Inflammatory macrophage (primary cell): ENCODE results near the gene BNIP1.

Source experiments
- DNase-seq, 2 donors: peaks; one replicate each; pipeline ENCODE4 v3.0.0-alpha.2; 2020 to 2022

The BNIP1 gene

GRCh38 chr5:173213236-173213933 lies 69.1 kb downstream of the BNIP1 start:
- no peak for DNase-seq
